AG04450 (cell line): ENCODE data around the gene MYBL2. TPM values are rescaled to one million over a fixed set of nuclear protein-coding genes. Genes with fewer than 3 reads are reported as not detected.

Experiments
- CTCF ChIA-PET: fragments of 300-600, 350-600 bp; formaldehyde crosslinking; extraction: SDS; loops from one replicate; lab custom pipeline; 2022; ENCODE audit warnings: antibody characterized with exemption, inconsistent platforms; lab: Charles Lee
- POLR2A ChIA-PET: fragments of 350-600 bp; formaldehyde crosslinking; extraction: SDS; loops from one replicate; lab custom pipeline; 2021; ENCODE audit warnings: antibody characterized with exemption, inconsistent platforms; lab: Yijun Ruan, JAX
- DNase-seq: peaks from one replicate; pipeline ENCODE4 v3.0.0-alpha.2; 2011; ENCODE audit warnings: low read depth, low spot score
- H3K27ac ChIP-seq: one replicate; pipeline ENCODE4 v1.5.1; 2012; ENCODE audit warnings: low read depth, low read length, control low read depth
- H3K27me3 ChIP-seq: one replicate; pipeline ENCODE4 v1.6.0; 2012; ENCODE audit warnings: low read length; ENCODE audit not compliant: control insufficient read depth, insufficient read depth
- H3K4me3 ChIP-seq: 2 replicates; pipeline ENCODE4 v1.5.1; 2011; ENCODE audit warnings: mild to moderate bottlenecking, low read depth, low read length, control low read depth
- H3K9me3 ChIP-seq: 2 replicates; pipeline ENCODE4 v1.5.1; 2012; ENCODE audit warnings: low read length; ENCODE audit not compliant: control insufficient read depth, insufficient read depth
- CTCF ChIP-seq: IDR thresholded peaks from 2 replicates; pipeline ENCODE4 v1.5.1; 2011; ENCODE audit warnings: low read depth, low read length, control low read depth, inconsistent platforms
- polyA plus RNA-seq: library from polyadenylated mRNA; depleted of rRNA; stranded (reverse); fragments of >200 nt; gene quantifications from 2 replicates; pipeline ENCODE4 v1.2.3, GENCODE V29; 2011

MYBL2 gene
- polyA plus RNA-seq, 1 experiment = 1.7 TPM

GRCh38 chr20:43691928-43692524, 25.1 kb downstream of the MYBL2 start:
- POLR2A ChIA-PET = interaction anchor here (0.6 to 0.7 kb wide), 2 partner anchors 297 to 335 kb away, joined by 5 to 7 read pairs; no protein-coding TSS in a partner anchor

GRCh38 chr20:43694763-43695162, 27.8 kb downstream of the MYBL2 start:
- DNase-seq = no peak
- Histone ChIP-seq H3K9me3 (no peaks in the 10 kb centered on the region), H3K27me3 (no peaks in the 10 kb centered on the region), H3K4me3 (no peak overlapping the region), H3K27ac (no peak overlapping the region)
- CTCF ChIA-PET = no interaction called here
- no peak for TF ChIP-seq CTCF
- POLR2A ChIA-PET = no interaction called here

More at GRCh38 chr20:43691928-43692524, 25.1 kb downstream of the MYBL2 start:
- Histone ChIP-seq H3K27ac (no peak overlapping the region), H3K9me3 (no peaks in the 10 kb centered on the region), H3K4me3 (no peak overlapping the region), H3K27me3 (no peaks in the 10 kb centered on the region)
- CTCF ChIA-PET = interaction anchor here (1.0 to 3.0 kb wide), 7 partner anchors 11 to 397 kb away, joined by 3 to 23 read pairs (median 5); no protein-coding TSS in a partner anchor
- TF ChIP-seq CTCF = peak; percentile 63
- DNase-seq = no peak

GRCh38 chr20:43695571-43695970, 28.7 kb downstream of the MYBL2 start:
- no peak for TF ChIP-seq CTCF
- Histone ChIP-seq H3K27ac (no peak overlapping the region), H3K27me3 (no peaks in the 10 kb centered on the region), H3K4me3 (no peak overlapping the region), H3K9me3 (no peaks in the 10 kb centered on the region)
- POLR2A ChIA-PET = no interaction called here
- CTCF ChIA-PET = no interaction called here
- DNase-seq = no peak

- no peaks in the 10 kb centered on the region for H3K27me3 ChIP-seq
- ChIA-PET CTCF (no interaction called here), POLR2A (no interaction called here)
- H3K27ac ChIP-seq = no peak overlapping the region
- no peaks in the 10 kb centered on the region for H3K9me3 ChIP-seq
- no peak for DNase-seq
- no peak overlapping the region for H3K4me3 ChIP-seq
- TF ChIP-seq CTCF = no peak
These were observed 33.1 kb downstream of the MYBL2 start for GRCh38 chr20:43699941-43700565.

GRCh38 chr20:43700627-43701026, 33.7 kb downstream of the MYBL2 start:
- DNase-seq = no peak
- ChIA-PET POLR2A (no interaction called here), CTCF (no interaction called here)
- TF ChIP-seq CTCF = no peak
- no peaks in the 10 kb centered on the region for H3K9me3 ChIP-seq
- no peak overlapping the region for H3K27ac ChIP-seq
- no peak overlapping the region for H3K4me3 ChIP-seq
- no peaks in the 10 kb centered on the region for H3K27me3 ChIP-seq
